ENCODE measurements around the gene CATSPERZ.
"Not testable (repeated sequence)": the region's sequence is repeated elsewhere in the genome, so short reads cannot be mapped to it uniquely, and the experiment has no call there.

DNA sequence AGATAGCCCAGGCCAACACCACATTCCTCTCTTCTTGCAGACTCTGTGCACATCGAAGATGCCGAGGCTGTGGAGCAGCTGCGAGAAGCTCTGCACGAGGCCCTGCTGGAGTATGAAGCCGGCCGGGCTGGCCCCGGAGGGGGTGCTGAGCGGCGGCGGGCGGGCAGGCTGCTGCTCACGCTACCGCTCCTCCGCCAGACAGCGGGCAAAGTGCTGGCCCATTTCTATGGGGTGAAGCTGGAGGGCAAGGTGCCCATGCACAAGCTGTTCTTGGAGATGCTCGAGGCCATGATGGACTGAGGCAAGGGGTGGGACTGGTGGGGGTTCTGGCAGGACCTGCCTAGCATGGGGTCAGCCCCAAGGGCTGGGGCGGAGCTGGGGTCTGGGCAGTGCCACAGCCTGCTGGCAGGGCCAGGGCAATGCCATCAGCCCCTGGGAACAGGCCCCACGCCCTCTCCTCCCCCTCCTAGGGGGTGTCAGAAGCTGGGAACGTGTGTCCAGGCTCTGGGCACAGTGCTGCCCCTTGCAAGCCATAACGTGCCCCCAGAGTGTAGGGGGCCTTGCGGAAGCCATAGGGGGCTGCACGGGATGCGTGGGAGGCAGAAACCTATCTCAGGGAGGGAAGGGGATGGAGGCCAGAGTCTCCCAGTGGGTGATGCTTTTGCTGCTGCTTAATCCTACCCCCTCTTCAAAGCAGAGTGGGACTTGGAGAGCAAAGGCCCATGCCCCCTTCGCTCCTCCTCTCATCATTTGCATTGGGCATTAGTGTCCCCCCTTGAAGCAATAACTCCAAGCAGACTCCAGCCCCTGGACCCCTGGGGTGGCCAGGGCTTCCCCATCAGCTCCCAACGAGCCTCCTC is 15.7 kb downstream of the CATSPERZ start:
- TF ChIP-seq, protein P1, sequence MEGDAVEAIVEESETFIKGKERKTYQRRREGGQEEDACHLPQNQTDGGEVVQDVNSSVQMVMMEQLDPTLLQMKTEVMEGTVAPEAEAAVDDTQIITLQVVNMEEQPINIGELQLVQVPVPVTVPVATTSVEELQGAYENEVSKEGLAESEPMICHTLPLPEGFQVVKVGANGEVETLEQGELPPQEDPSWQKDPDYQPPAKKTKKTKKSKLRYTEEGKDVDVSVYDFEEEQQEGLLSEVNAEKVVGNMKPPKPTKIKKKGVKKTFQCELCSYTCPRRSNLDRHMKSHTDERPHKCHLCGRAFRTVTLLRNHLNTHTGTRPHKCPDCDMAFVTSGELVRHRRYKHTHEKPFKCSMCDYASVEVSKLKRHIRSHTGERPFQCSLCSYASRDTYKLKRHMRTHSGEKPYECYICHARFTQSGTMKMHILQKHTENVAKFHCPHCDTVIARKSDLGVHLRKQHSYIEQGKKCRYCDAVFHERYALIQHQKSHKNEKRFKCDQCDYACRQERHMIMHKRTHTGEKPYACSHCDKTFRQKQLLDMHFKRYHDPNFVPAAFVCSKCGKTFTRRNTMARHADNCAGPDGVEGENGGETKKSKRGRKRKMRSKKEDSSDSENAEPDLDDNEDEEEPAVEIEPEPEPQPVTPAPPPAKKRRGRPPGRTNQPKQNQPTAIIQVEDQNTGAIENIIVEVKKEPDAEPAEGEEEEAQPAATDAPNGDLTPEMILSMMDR (conservative IDR thresholded peaks at IDR 0.05; ENCODE audit: low read length), result not testable (repeated sequence)
- not testable (repeated sequence) for TF ChIP-seq EZH2phosphoT487 (IDR thresholded peaks at IDR 0.05; ENCODE audit: borderline replicate concordance)
